Activated CD4-positive, alpha-beta memory T cell treated with anti-CD3 and anti-CD28 coated beads, Interleukin-2, amount 10 ng/mL, durations not matched to agents 7 days and 5 days (primary cell): ENCODE results near the gene FAM13B. TPM values are rescaled to one million over a fixed set of nuclear protein-coding genes. Genes with fewer than 3 reads are reported as not detected.
A peak's percentile ranks its signal among the peaks of the same experiment; 100 is the strongest.
"Not testable (repeated sequence)": the region's sequence is repeated elsewhere in the genome, so short reads cannot be mapped to it uniquely, and the experiment has no call there.

Source experiments
- CTCF ChIA-PET: fragments of 350-600 bp; sonication (Branson Sonifier 250); formaldehyde crosslinking; loops from one replicate; lab custom pipeline; 2021; ENCODE audit warnings: antibody characterized with exemption, inconsistent platforms; lab: Charles Lee
- POLR2A ChIA-PET: fragments of 350-600 bp; sonication (Branson Sonifier 250); formaldehyde crosslinking; loops from one replicate; lab custom pipeline; 2021; ENCODE audit warnings: antibody characterized with exemption; lab: Charles Lee
- DNase-seq: peaks from one replicate; pipeline ENCODE4 v3.0.0-alpha.2; 2020
- H3K27ac Mint-ChIP-seq: one replicate; pipeline ENCODE4 v1.8.0; 2021; ENCODE audit warnings: mild to moderate bottlenecking, mixed read lengths
- H3K27me3 Mint-ChIP-seq: one replicate; pipeline ENCODE4 v1.8.0; 2021; ENCODE audit warnings: mixed read lengths
- H3K36me3 Mint-ChIP-seq: one replicate; pipeline ENCODE4 v1.8.0; 2021; ENCODE audit warnings: low read depth, mixed read lengths
- H3K4me1 Mint-ChIP-seq: one replicate; pipeline ENCODE4 v1.8.0; 2021; ENCODE audit warnings: mixed read lengths
- H3K4me3 Mint-ChIP-seq: one replicate; pipeline ENCODE4 v1.8.0; 2021; ENCODE audit warnings: mild to moderate bottlenecking, mixed read lengths
- H3K9me3 Mint-ChIP-seq: one replicate; pipeline ENCODE4 v1.8.0; 2021; ENCODE audit warnings: mixed read lengths
- total RNA-seq, 2 experiments: library from RNA; stranded (reverse); gene quantifications; one replicate each; pipeline ENCODE4 v1.2.3, GENCODE V29; 2021

Gene FAM13B
- total RNA-seq = 10 to 100 TPM; 24.9 to 25.3 TPM

- H3K9me3 Mint-ChIP-seq = no peaks in the 10 kb centered on the region
- CTCF ChIA-PET = interaction anchor here (0.9 to 5.6 kb wide), 6 partner anchors 9 to 281 kb away, joined by 3 to 133 read pairs (median 4); partner anchors contain the start of gene HNRNPA0
- H3K4me1 Mint-ChIP-seq = peaks cover 65% of the 10 kb centered on the region
- H3K27me3 Mint-ChIP-seq = no peaks in the 10 kb centered on the region
- H3K27ac Mint-ChIP-seq = peak within 1 kb of the TSS; percentile 97
- peak; percentile 84 for DNase-seq
- peaks cover 25% of the 10 kb centered on the region for H3K36me3 Mint-ChIP-seq
- H3K4me3 Mint-ChIP-seq = peak within 1 kb of the TSS; percentile 90
- POLR2A ChIA-PET = interaction anchor here (0.9 to 4.1 kb wide), 7 partner anchors 14 to 302 kb away, joined by 3 to 16 read pairs (median 3); partner anchors contain the start of genes BRD8 and KIF20A
These were observed at the start of gene FAM13B for GRCh38 chr5:138032572-138033385. Gene FAM13B (minus strand): TSS chr5:138033079. CDS start chr5:138019111, 13,968 bp downstream.

GRCh38 chr5:138082033-138082432 lies 49.2 kb upstream of the FAM13B start:
- DNase-seq = no peak
- peaks cover 16% of the 10 kb centered on the region for H3K4me1 Mint-ChIP-seq
- H3K36me3 Mint-ChIP-seq = no peaks in the 10 kb centered on the region
- H3K27me3 Mint-ChIP-seq = peaks cover 3% of the 10 kb centered on the region
- ChIA-PET CTCF (interaction anchor here (0.7 to 1.7 kb wide), 11 partner anchors 10 to 453 kb away, joined by 3 to 13 read pairs (median 3); no protein-coding TSS in a partner anchor), POLR2A (interaction anchor here (1.9 kb wide), 1 partner anchor 51 kb away, joined by 5 read pairs; no protein-coding TSS in a partner anchor)
- no peaks in the 10 kb centered on the region for H3K9me3 Mint-ChIP-seq
- H3K27ac Mint-ChIP-seq = no peak overlapping the region
- no peak overlapping the region for H3K4me3 Mint-ChIP-seq

- peaks cover 6% of the 10 kb centered on the region for H3K27me3 Mint-ChIP-seq
- H3K36me3 Mint-ChIP-seq = no peaks in the 10 kb centered on the region
- no peak overlapping the region for H3K27ac Mint-ChIP-seq
- H3K4me3 Mint-ChIP-seq = no peak overlapping the region
- ChIA-PET POLR2A (interaction anchor here (1.3 to 1.4 kb wide), 2 partner anchors 101 to 324 kb away, joined by 3 to 4 read pairs; partner anchors contain the start of genes HNRNPA0 and KIF20A), CTCF (interaction anchor here (0.5 to 6.2 kb wide), 24 partner anchors 9 to 324 kb away, joined by 3 to 88 read pairs (median 4); partner anchors contain the start of genes BRD8, HNRNPA0, KDM3B and KIF20A)
- DNase-seq = no peak
- no peaks in the 10 kb centered on the region for H3K9me3 Mint-ChIP-seq
- peaks cover 16% of the 10 kb centered on the region for H3K4me1 Mint-ChIP-seq
These were observed 45.2 kb upstream of the FAM13B start for GRCh38 chr5:138078006-138078643.

- CTCF ChIA-PET = interaction anchor here (0.5 to 6.2 kb wide), 29 partner anchors 8 to 323 kb away, joined by 3 to 88 read pairs (median 4); partner anchors contain the start of genes BRD8, HNRNPA0 and KIF20A
These were observed 44.3 kb upstream of the FAM13B start for GRCh38 chr5:138077064-138077696.

GRCh38 chr5:138070026-138070425 lies 37.1 kb upstream of the FAM13B start:
- ChIA-PET POLR2A (interaction anchor here (1.3 to 1.5 kb wide), 3 partner anchors 11 to 37 kb away, joined by 3 to 8 read pairs (median 6); partner anchors contain the start of gene FAM13B), CTCF (interaction anchor here (0.9 to 9.0 kb wide), 11 partner anchors 9 to 440 kb away, joined by 3 to 133 read pairs (median 10); partner anchors contain the start of gene FAM13B)
- H3K9me3 Mint-ChIP-seq, H3K36me3 Mint-ChIP-seq, H3K27me3 Mint-ChIP-seq, H3K4me3 Mint-ChIP-seq, H3K27ac Mint-ChIP-seq, DNase-seq: not testable (repeated sequence)
- peaks cover 28% of the 10 kb centered on the region for H3K4me1 Mint-ChIP-seq

More at GRCh38 chr5:138077064-138077696, 44.3 kb upstream of the FAM13B start:
- Mint-ChIP-seq H3K27me3 (peaks cover 6% of the 10 kb centered on the region), H3K4me1 (peaks cover 17% of the 10 kb centered on the region), H3K27ac (no peak overlapping the region), H3K9me3 (no peaks in the 10 kb centered on the region), H3K36me3 (no peaks in the 10 kb centered on the region), H3K4me3 (no peak overlapping the region)
- POLR2A ChIA-PET = interaction anchor here (1.3 to 1.6 kb wide), 3 partner anchors 11 to 323 kb away, joined by 3 to 4 read pairs (median 4); partner anchors contain the start of genes HNRNPA0 and KIF20A
- peak; percentile 57 for DNase-seq

GRCh38 chr5:138068742-138069600 lies 36.1 kb upstream of the FAM13B start:
- no peaks in the 10 kb centered on the region for H3K27me3 Mint-ChIP-seq
- H3K4me3 Mint-ChIP-seq = no peak overlapping the region
- no peaks in the 10 kb centered on the region for H3K9me3 Mint-ChIP-seq
- ChIA-PET CTCF (interaction anchor here (0.7 to 9.0 kb wide), 24 partner anchors 8 to 442 kb away, joined by 3 to 133 read pairs (median 6); partner anchors contain the start of genes FAM13B and KDM3B), POLR2A (interaction anchor here (1.3 to 1.5 kb wide), 3 partner anchors 12 to 36 kb away, joined by 3 to 8 read pairs (median 6); partner anchors contain the start of gene FAM13B)
- peaks cover 28% of the 10 kb centered on the region for H3K4me1 Mint-ChIP-seq
- no peak overlapping the region for H3K27ac Mint-ChIP-seq
- peak; percentile 68 for DNase-seq
- H3K36me3 Mint-ChIP-seq = no peaks in the 10 kb centered on the region

DNA sequence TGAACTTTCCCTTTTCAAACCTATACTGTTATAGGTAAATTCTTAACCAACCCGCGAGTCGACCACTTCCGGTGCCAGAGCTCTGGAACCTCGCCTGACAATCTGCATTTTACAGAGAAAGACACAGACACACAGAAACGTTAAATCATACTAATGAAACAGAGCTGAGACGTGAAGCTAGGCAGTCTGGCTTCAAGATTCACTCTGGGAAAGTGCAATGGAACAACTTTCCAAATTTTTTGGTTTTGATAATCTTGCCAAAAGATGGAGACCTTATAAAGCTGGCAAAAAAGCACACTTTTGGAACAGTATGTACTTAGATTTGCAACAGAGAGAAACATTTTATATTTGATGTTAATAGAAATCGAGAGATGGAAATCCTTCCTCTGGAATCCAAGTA lies 35.1 kb upstream of the FAM13B start:
- Mint-ChIP-seq H3K27me3 (no peaks in the 10 kb centered on the region), H3K9me3 (no peaks in the 10 kb centered on the region), H3K4me3 (no peak overlapping the region), H3K36me3 (no peaks in the 10 kb centered on the region), H3K27ac (no peak overlapping the region), H3K4me1 (peaks cover 28% of the 10 kb centered on the region)
- ChIA-PET CTCF (interaction anchor here (0.7 to 9.0 kb wide), 16 partner anchors 10 to 780 kb away, joined by 3 to 133 read pairs (median 8); partner anchors contain the start of gene FAM13B), POLR2A (no interaction called here)
- no peak for DNase-seq

DNA sequence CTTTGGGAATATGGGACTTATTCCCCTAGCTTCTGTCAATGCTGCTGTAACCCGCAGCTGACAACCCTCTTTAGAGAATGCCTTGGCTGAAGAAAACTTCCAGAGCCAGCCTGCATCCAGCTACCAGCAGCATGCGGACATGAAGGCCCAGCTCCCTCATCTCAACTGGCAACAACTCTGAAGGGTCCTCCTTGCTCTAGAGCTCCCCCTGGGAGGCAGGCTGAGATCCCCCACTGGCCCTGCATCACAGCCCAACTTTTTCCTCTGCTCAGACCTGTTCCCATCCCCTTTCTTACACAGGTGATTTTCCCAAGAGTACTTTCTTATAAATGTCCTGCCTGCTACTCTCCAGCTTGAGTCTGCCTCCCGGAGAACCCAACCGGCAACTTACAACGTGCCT lies 32.2 kb upstream of the FAM13B start:
- no peak overlapping the region for H3K4me3 Mint-ChIP-seq
- ChIA-PET POLR2A (interaction anchor here (0.6 kb wide), 1 partner anchor 35 kb away, joined by 3 read pairs; no protein-coding TSS in a partner anchor), CTCF (interaction anchor here (0.6 to 9.0 kb wide), 10 partner anchors 11 to 286 kb away, joined by 3 to 133 read pairs (median 6); partner anchors contain the start of gene FAM13B)
- H3K9me3 Mint-ChIP-seq = no peaks in the 10 kb centered on the region
- no peaks in the 10 kb centered on the region for H3K27me3 Mint-ChIP-seq
- H3K4me1 Mint-ChIP-seq = peaks cover 14% of the 10 kb centered on the region
- DNase-seq = no peak
- no peaks in the 10 kb centered on the region for H3K36me3 Mint-ChIP-seq
- no peak overlapping the region for H3K27ac Mint-ChIP-seq

- no peak for DNase-seq
- ChIA-PET CTCF (interaction anchor here (0.6 to 9.0 kb wide), 8 partner anchors 12 to 286 kb away, joined by 3 to 133 read pairs (median 8); partner anchors contain the start of gene FAM13B), POLR2A (interaction anchor here (0.6 kb wide), 1 partner anchor 35 kb away, joined by 3 read pairs; no protein-coding TSS in a partner anchor)
- Mint-ChIP-seq H3K4me1 (peaks cover 9% of the 10 kb centered on the region), H3K27me3 (no peaks in the 10 kb centered on the region), H3K27ac (no peak overlapping the region), H3K9me3 (no peaks in the 10 kb centered on the region), H3K4me3 (no peak overlapping the region), H3K36me3 (no peaks in the 10 kb centered on the region)
These were observed 31.6 kb upstream of the FAM13B start for GRCh38 chr5:138064526-138064925.

- no peak for DNase-seq
- no peaks in the 10 kb centered on the region for H3K9me3 Mint-ChIP-seq
- CTCF ChIA-PET = interaction anchor here (2.7 kb wide), 1 partner anchor 14 kb away, joined by 13 read pairs; no protein-coding TSS in a partner anchor
- H3K4me1 Mint-ChIP-seq = peaks cover 24% of the 10 kb centered on the region
- H3K4me3 Mint-ChIP-seq = no peak overlapping the region
- POLR2A ChIA-PET = no interaction called here
- peaks cover 2% of the 10 kb centered on the region for H3K27me3 Mint-ChIP-seq
- H3K36me3 Mint-ChIP-seq = no peaks in the 10 kb centered on the region
- no peak overlapping the region for H3K27ac Mint-ChIP-seq
These were observed 22.1 kb upstream of the FAM13B start for GRCh38 chr5:138054847-138055558.
